GM23338 (cell line): Measurements from ENCODE around the gene ARL6IP5. TPM values are rescaled to one million over a fixed set of nuclear protein-coding genes. Genes with fewer than 3 reads are reported as not detected.

Experiments used
- ATAC-seq: fragments of 200-7000 bp; cut with Tn5 transposase; 3 replicates; pipeline ENCODE4 v1.9.1; 2020
- DNase-seq: peaks from one replicate; pipeline ENCODE4 v3.0.0-alpha.2; 2015; ENCODE audit warnings: low spot score
- H2AFZ ChIP-seq: fragments of 200-600 bp; sonication (generic); 2 replicates; pipeline ENCODE4 v1.8.0; 2016; ENCODE audit warnings: antibody characterized with exemption, mild to moderate bottlenecking, moderate library complexity
- H3F3A ChIP-seq: fragments of 200-600 bp; sonication (generic); replicated peaks from 2 replicates; pipeline ENCODE4 v1.8.0; 2017; ENCODE audit warnings: antibody characterized with exemption, mixed run types, low read depth
- H3K27ac ChIP-seq: fragments of 200-600 bp; sonication (generic); 2 replicates; pipeline ENCODE4 v1.6.1; 2016; ENCODE audit warnings: low read depth
- H3K27me3 ChIP-seq: fragments of 200-600 bp; sonication (generic); 2 replicates; pipeline ENCODE4 v1.8.0; 2016; ENCODE audit warnings: mild to moderate bottlenecking, mixed run types, moderate library complexity; ENCODE audit not compliant: insufficient read depth
- H3K36me3 ChIP-seq: fragments of 200-600 bp; sonication (generic); 2 replicates; pipeline ENCODE4 v1.8.0; 2016; ENCODE audit warnings: mild to moderate bottlenecking; ENCODE audit not compliant: insufficient read depth
- H3K4me1 ChIP-seq: fragments of 200-600 bp; sonication (generic); 2 replicates; pipeline ENCODE4 v1.8.0; 2016; ENCODE audit warnings: mild to moderate bottlenecking, moderate library complexity; ENCODE audit not compliant: insufficient read depth
- H3K4me2 ChIP-seq: fragments of 200-600 bp; sonication (generic); 2 replicates; pipeline ENCODE4 v1.7.1; 2017; ENCODE audit warnings: mixed run types
- H3K4me3 ChIP-seq: fragments of 200-600 bp; sonication (generic); 2 replicates; pipeline ENCODE4 v1.6.1; 2016; ENCODE audit warnings: mixed run types
- H3K79me2 ChIP-seq: fragments of 200-600 bp; sonication (generic); replicated peaks from 2 replicates; pipeline ENCODE4 v1.8.0; 2017; ENCODE audit warnings: mild to moderate bottlenecking; ENCODE audit not compliant: insufficient read depth
- H3K9me2 ChIP-seq: fragments of 200-600 bp; sonication (generic); 2 replicates; pipeline ENCODE4 v1.8.0; 2017; ENCODE audit not compliant: insufficient read depth
- H4K20me1 ChIP-seq: fragments of 200-600 bp; sonication (generic); replicated peaks from 2 replicates; pipeline ENCODE4 v1.8.0; 2017; ENCODE audit warnings: mild to moderate bottlenecking; ENCODE audit not compliant: insufficient read depth
- H3K27ac Mint-ChIP-seq: 2 replicates; pipeline ENCODE4 v1.8.0; 2020; ENCODE audit warnings: inconsistent platforms, mild to moderate bottlenecking, moderate library complexity, mixed read lengths
- H3K27me3 Mint-ChIP-seq: 3 replicates; pipeline ENCODE4 v1.8.0; 2022; ENCODE audit warnings: low read depth, mild to moderate bottlenecking, moderate library complexity, mixed read lengths, inconsistent platforms; ENCODE audit not compliant: insufficient read depth, poor library complexity
- H3K36me3 Mint-ChIP-seq: 3 replicates; pipeline ENCODE4 v1.8.0; 2021; ENCODE audit warnings: low read depth, mild to moderate bottlenecking, inconsistent platforms, moderate library complexity, mixed read lengths
- H3K4me1 Mint-ChIP-seq: 3 replicates; pipeline ENCODE4 v1.8.0; 2020; ENCODE audit warnings: mild to moderate bottlenecking, inconsistent platforms, mixed read lengths
- H3K4me3 Mint-ChIP-seq: 3 replicates; pipeline ENCODE4 v1.8.0; 2021; ENCODE audit warnings: moderate library complexity, mild to moderate bottlenecking, inconsistent platforms, mixed read lengths
- H3K9me3 Mint-ChIP-seq: 3 replicates; pipeline ENCODE4 v1.8.0; 2020; ENCODE audit warnings: moderate library complexity, mild to moderate bottlenecking, inconsistent platforms, mixed read lengths
- CREB1 ChIP-seq: fragments of 250-450 bp; sonication (Bioruptor Pico); IDR thresholded peaks from 2 replicates; pipeline ENCODE4 v1.5.0; 2020; ENCODE audit warnings: low read depth, mild to moderate bottlenecking, moderate library complexity
- CTCF ChIP-seq, 2 experiments: fragments of 200-600 bp in 1 of 2; sonication (generic) in 1 of 2; conservative IDR thresholded peaks; 2 replicates each; pipeline versions ENCODE4 v1.5.1 to v1.6.1; 2016 to 2017; ENCODE audit warnings: antibody characterized with exemption in 2 of 2, low read depth in 2 of 2, mild to moderate bottlenecking in 2 of 2, moderate library complexity in 1 of 2
- ETS1 ChIP-seq: IDR thresholded peaks from 2 replicates; pipeline ENCODE4 v1.6.1; 2016; ENCODE audit warnings: antibody characterized with exemption
- EZH2 ChIP-seq: fragments of 200-600 bp; sonication (generic); IDR thresholded peaks from one replicate; pipeline ENCODE4 v1.8.0; 2017; ENCODE audit warnings: antibody characterized with exemption, mild to moderate bottlenecking, low read depth; ENCODE audit not compliant: unreplicated experiment
- EZH2phosphoT487 ChIP-seq: fragments of 200-600 bp; sonication (generic); IDR thresholded peaks from one replicate; pipeline ENCODE4 v1.8.1; 2018; ENCODE audit warnings: antibody characterized with exemption; ENCODE audit not compliant: unreplicated experiment
- JUNB ChIP-seq: IDR thresholded peaks from one replicate; pipeline ENCODE4 v1.6.1; 2016; ENCODE audit warnings: antibody characterized with exemption; ENCODE audit not compliant: unreplicated experiment
- NANOG ChIP-seq: IDR thresholded peaks from 2 replicates; pipeline ENCODE4 v1.6.1; 2016; ENCODE audit warnings: antibody characterized with exemption, borderline replicate concordance
- POLR2AphosphoS5 ChIP-seq: IDR thresholded peaks from 2 replicates; pipeline ENCODE4 v1.6.1; 2016; ENCODE audit warnings: antibody characterized with exemption, low read depth
- STAT1 ChIP-seq: IDR thresholded peaks from one replicate; pipeline ENCODE4 v1.6.1; 2016; ENCODE audit warnings: antibody characterized with exemption; ENCODE audit not compliant: unreplicated experiment
- ZNF114 ChIP-seq: fragments of 250-450 bp; sonication (Bioruptor Pico); IDR thresholded peaks from 2 replicates; pipeline ENCODE4 v1.5.0; 2020; ENCODE audit warnings: mild to moderate bottlenecking, moderate library complexity
- ZNF331 ChIP-seq: fragments of 250-450 bp; sonication (Bioruptor Pico); IDR thresholded peaks from 2 replicates; pipeline ENCODE4 v1.5.0; 2020; ENCODE audit warnings: low read depth, mild to moderate bottlenecking, moderate library complexity
- ZNF462 ChIP-seq: fragments of 250-450 bp; sonication (Bioruptor Pico); IDR thresholded peaks from 2 replicates; pipeline ENCODE4 v1.5.0; 2020; ENCODE audit warnings: mild to moderate bottlenecking, moderate library complexity
- polyA plus RNA-seq: library from polyadenylated mRNA; unstranded; fragments of >200 nt; fragmentation: Nextera tagmentation; extraction: Ambion mirVana; gene quantifications from 2 replicates; pipeline ENCODE4 v1.2.1, GENCODE V29; 2016
- total RNA-seq: library from RNA; depleted of rRNA; stranded (reverse); fragments of >200 nt; shearing (Covaris generic); gene quantifications from 2 replicates; pipeline ENCODE4 v1.2.3, GENCODE V29; 2014
- TF ChIP-seq, protein P1 (sequence below): IDR thresholded peaks from one replicate; pipeline ENCODE4 v1.6.1; 2018; ENCODE audit warnings: antibody characterized with exemption; ENCODE audit not compliant: unreplicated experiment

The ARL6IP5 gene
- total and polyA plus RNA-seq, 2 experiments from 2014 or later: 28.8 to 39.8 TPM

DNA sequence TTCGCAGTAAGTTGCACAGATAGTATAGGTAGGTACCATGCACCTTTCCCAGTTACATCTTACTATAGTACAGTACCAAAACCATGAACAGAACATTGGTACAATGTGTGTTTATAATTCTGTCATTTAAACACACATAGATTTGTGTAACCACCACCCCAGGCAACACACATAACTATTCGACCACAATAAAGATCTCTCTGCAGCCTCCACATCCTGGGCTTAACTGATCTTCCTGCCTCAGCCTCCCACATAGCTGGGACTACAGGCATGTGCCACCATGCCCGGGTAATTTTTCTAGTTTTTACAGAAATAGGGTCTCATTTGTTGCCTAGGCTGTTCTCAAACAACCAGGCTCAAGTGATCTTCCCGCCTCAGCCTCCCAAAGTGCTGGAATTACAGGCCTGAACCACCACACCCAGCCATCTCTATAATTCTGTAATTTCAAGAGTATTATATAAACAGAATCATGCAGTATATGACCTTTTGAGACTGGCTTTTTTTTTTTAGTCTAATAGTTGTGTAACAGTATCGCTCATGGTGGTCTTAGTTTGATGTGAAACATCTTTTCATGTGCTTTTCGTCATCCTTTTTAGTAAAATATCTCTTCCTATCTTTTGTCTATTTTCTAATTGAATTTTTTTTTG is 19.3 kb upstream of the ARL6IP5 start:
- Mint-ChIP-seq H3K4me3 (no peak overlapping the region), H3K27me3 (no peaks in the 10 kb centered on the region), H3K4me1 (no peaks in the 10 kb centered on the region), H3K27ac (no peak overlapping the region), H3K36me3 (peaks cover 23% of the 10 kb centered on the region), H3K9me3 (no peaks in the 10 kb centered on the region)
- Histone ChIP-seq H3K4me1 (no peaks in the 10 kb centered on the region), H3K4me2 (no peak overlapping the region), H3K27ac (no peak overlapping the region), H3K9me2 (no peaks in the 10 kb centered on the region), H4K20me1 (no peaks in the 10 kb centered on the region; the same call in 1 of the 2 replicates), H3F3A (no peaks in the 10 kb centered on the region), H3K27me3 (no peaks in the 10 kb centered on the region), H2AFZ (no peak overlapping the region), H3K79me2 (no peaks in the 10 kb centered on the region; the same call in 1 of the 2 replicates), H3K4me3 (no peak overlapping the region), H3K36me3 (peaks cover 25% of the 10 kb centered on the region)
- no peak for ATAC-seq
- no peak for TF ChIP-seq ZNF114 (CRISPR knock-in tag)
- TF ChIP-seq CREB1 (CRISPR knock-in tag): no peak
- no peak for TF ChIP-seq EZH2
- no peak for TF ChIP-seq STAT1
- TF ChIP-seq NANOG: no peak
- no peak for TF ChIP-seq EZH2phosphoT487
- TF ChIP-seq CTCF (conservative IDR thresholded peaks at IDR 0.05; ENCODE audit: low read depth in 2 of 2): no peak
- TF ChIP-seq, protein P1, sequence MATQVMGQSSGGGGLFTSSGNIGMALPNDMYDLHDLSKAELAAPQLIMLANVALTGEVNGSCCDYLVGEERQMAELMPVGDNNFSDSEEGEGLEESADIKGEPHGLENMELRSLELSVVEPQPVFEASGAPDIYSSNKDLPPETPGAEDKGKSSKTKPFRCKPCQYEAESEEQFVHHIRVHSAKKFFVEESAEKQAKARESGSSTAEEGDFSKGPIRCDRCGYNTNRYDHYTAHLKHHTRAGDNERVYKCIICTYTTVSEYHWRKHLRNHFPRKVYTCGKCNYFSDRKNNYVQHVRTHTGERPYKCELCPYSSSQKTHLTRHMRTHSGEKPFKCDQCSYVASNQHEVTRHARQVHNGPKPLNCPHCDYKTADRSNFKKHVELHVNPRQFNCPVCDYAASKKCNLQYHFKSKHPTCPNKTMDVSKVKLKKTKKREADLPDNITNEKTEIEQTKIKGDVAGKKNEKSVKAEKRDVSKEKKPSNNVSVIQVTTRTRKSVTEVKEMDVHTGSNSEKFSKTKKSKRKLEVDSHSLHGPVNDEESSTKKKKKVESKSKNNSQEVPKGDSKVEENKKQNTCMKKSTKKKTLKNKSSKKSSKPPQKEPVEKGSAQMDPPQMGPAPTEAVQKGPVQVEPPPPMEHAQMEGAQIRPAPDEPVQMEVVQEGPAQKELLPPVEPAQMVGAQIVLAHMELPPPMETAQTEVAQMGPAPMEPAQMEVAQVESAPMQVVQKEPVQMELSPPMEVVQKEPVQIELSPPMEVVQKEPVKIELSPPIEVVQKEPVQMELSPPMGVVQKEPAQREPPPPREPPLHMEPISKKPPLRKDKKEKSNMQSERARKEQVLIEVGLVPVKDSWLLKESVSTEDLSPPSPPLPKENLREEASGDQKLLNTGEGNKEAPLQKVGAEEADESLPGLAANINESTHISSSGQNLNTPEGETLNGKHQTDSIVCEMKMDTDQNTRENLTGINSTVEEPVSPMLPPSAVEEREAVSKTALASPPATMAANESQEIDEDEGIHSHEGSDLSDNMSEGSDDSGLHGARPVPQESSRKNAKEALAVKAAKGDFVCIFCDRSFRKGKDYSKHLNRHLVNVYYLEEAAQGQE: no peak
- TF ChIP-seq ETS1: no peak
- no peak for TF ChIP-seq ZNF462 (CRISPR knock-in tag)
- no peak for TF ChIP-seq ZNF331
- no peak for TF ChIP-seq JUNB
- TF ChIP-seq POLR2AphosphoS5: no peak
- no peak for DNase-seq
